ENCODE results near the gene PEMT.

DNA sequence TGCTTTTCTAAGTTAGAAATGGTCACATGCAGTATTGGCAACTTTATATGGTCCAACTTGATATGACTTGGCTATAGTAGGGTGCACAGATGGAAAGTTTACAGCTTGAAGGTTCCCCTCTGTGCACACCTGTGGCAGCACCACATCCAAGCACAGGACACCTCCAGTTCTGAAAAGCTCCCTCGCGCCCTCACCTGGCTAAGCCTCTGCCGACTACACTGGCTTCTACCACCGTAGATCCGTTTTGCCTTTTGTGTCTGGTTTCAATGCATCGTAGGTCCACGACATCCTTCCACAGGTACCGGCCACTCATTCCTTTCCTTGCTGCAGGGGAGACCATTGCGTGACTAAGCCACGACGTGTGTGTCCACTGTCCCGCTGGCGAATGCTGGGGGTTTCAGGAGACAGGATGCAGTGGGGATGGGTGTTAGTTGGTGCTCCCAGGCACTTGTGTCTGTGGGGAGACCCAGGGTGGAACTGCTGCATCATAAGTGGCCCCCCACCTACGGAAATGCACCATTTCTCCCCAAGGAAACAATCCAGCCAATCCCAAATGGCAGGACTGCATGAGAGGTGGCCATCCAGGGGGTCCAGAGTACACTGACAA, 90.4 kb downstream of the PEMT start:
- TF ChIP-seq, protein P1, sequence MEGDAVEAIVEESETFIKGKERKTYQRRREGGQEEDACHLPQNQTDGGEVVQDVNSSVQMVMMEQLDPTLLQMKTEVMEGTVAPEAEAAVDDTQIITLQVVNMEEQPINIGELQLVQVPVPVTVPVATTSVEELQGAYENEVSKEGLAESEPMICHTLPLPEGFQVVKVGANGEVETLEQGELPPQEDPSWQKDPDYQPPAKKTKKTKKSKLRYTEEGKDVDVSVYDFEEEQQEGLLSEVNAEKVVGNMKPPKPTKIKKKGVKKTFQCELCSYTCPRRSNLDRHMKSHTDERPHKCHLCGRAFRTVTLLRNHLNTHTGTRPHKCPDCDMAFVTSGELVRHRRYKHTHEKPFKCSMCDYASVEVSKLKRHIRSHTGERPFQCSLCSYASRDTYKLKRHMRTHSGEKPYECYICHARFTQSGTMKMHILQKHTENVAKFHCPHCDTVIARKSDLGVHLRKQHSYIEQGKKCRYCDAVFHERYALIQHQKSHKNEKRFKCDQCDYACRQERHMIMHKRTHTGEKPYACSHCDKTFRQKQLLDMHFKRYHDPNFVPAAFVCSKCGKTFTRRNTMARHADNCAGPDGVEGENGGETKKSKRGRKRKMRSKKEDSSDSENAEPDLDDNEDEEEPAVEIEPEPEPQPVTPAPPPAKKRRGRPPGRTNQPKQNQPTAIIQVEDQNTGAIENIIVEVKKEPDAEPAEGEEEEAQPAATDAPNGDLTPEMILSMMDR (IDR thresholded peaks at IDR 0.05) = no peak
- TF ChIP-seq SIN3A (IDR thresholded peaks at IDR 0.05; ENCODE audit: borderline replicate concordance, insufficient read depth, low read depth, low read length) (no peak), POLR2AphosphoS5 (IDR thresholded peaks at IDR 0.05; ENCODE audit: low read depth, low read length) (no peak), TCF7L2 (IDR thresholded peaks at IDR 0.05; ENCODE audit: low read depth, low read length) (no peak)
- TF ChIP-seq, protein P2, sequence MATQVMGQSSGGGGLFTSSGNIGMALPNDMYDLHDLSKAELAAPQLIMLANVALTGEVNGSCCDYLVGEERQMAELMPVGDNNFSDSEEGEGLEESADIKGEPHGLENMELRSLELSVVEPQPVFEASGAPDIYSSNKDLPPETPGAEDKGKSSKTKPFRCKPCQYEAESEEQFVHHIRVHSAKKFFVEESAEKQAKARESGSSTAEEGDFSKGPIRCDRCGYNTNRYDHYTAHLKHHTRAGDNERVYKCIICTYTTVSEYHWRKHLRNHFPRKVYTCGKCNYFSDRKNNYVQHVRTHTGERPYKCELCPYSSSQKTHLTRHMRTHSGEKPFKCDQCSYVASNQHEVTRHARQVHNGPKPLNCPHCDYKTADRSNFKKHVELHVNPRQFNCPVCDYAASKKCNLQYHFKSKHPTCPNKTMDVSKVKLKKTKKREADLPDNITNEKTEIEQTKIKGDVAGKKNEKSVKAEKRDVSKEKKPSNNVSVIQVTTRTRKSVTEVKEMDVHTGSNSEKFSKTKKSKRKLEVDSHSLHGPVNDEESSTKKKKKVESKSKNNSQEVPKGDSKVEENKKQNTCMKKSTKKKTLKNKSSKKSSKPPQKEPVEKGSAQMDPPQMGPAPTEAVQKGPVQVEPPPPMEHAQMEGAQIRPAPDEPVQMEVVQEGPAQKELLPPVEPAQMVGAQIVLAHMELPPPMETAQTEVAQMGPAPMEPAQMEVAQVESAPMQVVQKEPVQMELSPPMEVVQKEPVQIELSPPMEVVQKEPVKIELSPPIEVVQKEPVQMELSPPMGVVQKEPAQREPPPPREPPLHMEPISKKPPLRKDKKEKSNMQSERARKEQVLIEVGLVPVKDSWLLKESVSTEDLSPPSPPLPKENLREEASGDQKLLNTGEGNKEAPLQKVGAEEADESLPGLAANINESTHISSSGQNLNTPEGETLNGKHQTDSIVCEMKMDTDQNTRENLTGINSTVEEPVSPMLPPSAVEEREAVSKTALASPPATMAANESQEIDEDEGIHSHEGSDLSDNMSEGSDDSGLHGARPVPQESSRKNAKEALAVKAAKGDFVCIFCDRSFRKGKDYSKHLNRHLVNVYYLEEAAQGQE (IDR thresholded peaks at IDR 0.05; ENCODE audit: insufficient read depth in 1 of 2, low read depth in 2 of 2, low read length in 1 of 2) = no peak

Data from Panc1 (cell line).